Endothelial cell (in vitro differentiated cells): ENCODE results near the gene PIGW. TPM values are rescaled to one million over a fixed set of nuclear protein-coding genes. Genes with fewer than 3 reads are reported as not detected.

Experiments used
- DNase-seq: peaks from one replicate; pipeline ENCODE4 v3.0.0; 2021; ENCODE audit warnings: low spot score
- H3K27ac Mint-ChIP-seq: one replicate; pipeline ENCODE4 v1.8.0; 2021; ENCODE audit warnings: mixed read lengths, inconsistent platforms; ENCODE audit not compliant: unreplicated experiment
- H3K27me3 Mint-ChIP-seq: one replicate; pipeline ENCODE4 v1.8.0; 2021; ENCODE audit warnings: mild to moderate bottlenecking, moderate library complexity, mixed read lengths, inconsistent platforms; ENCODE audit not compliant: unreplicated experiment
- H3K36me3 Mint-ChIP-seq: one replicate; pipeline ENCODE4 v1.8.0; 2021; ENCODE audit warnings: mild to moderate bottlenecking, low read depth, mixed read lengths, inconsistent platforms; ENCODE audit not compliant: unreplicated experiment
- H3K4me1 Mint-ChIP-seq: one replicate; pipeline ENCODE4 v1.8.0; 2021; ENCODE audit warnings: mild to moderate bottlenecking, mixed read lengths, inconsistent platforms; ENCODE audit not compliant: unreplicated experiment
- H3K4me3 Mint-ChIP-seq: one replicate; pipeline ENCODE4 v1.8.0; 2021; ENCODE audit warnings: mild to moderate bottlenecking, mixed read lengths, inconsistent platforms; ENCODE audit not compliant: unreplicated experiment
- H3K9me3 Mint-ChIP-seq: one replicate; pipeline ENCODE4 v1.8.0; 2021; ENCODE audit warnings: mixed read lengths, inconsistent platforms; ENCODE audit not compliant: unreplicated experiment
- long read RNA-seq: library from polyadenylated mRNA; unstranded; transcript quantifications from one replicate; pipeline ENCODE4 v2.0.0, GENCODE V29; 2020; ENCODE audit not compliant: unreplicated experiment
- total RNA-seq: library from RNA; stranded (reverse); fragmentation: NEBNext Ultra II Directional; extraction: Animal tissue kit (Norgen Biotek cat#: 25700); gene quantifications from one replicate; pipeline ENCODE4 v1.2.1, GENCODE V29; 2021; ENCODE audit not compliant: unreplicated experiment
- TF ChIP-seq, protein P1 (sequence below): fragments of 200-600 bp; sonication (generic); IDR thresholded peaks from one replicate; pipeline ENCODE4 v1.5.0; 2021; ENCODE audit warnings: antibody characterized with exemption; ENCODE audit not compliant: unreplicated experiment

PIGW gene, protein sequence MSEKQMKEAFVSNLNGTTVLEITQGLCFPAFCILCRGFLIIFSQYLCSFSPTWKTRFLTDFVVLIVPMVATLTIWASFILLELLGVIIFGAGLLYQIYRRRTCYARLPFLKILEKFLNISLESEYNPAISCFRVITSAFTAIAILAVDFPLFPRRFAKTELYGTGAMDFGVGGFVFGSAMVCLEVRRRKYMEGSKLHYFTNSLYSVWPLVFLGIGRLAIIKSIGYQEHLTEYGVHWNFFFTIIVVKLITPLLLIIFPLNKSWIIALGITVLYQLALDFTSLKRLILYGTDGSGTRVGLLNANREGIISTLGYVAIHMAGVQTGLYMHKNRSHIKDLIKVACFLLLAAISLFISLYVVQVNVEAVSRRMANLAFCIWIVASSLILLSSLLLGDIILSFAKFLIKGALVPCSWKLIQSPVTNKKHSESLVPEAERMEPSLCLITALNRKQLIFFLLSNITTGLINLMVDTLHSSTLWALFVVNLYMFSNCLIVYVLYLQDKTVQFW
- total RNA-seq = 5.4 TPM
- long read RNA-seq, partial matches to known transcripts = 0 of 3 reads
- long read RNA-seq, other reads (novel, unspliced or antisense) = 0 of 3 reads

DNA sequence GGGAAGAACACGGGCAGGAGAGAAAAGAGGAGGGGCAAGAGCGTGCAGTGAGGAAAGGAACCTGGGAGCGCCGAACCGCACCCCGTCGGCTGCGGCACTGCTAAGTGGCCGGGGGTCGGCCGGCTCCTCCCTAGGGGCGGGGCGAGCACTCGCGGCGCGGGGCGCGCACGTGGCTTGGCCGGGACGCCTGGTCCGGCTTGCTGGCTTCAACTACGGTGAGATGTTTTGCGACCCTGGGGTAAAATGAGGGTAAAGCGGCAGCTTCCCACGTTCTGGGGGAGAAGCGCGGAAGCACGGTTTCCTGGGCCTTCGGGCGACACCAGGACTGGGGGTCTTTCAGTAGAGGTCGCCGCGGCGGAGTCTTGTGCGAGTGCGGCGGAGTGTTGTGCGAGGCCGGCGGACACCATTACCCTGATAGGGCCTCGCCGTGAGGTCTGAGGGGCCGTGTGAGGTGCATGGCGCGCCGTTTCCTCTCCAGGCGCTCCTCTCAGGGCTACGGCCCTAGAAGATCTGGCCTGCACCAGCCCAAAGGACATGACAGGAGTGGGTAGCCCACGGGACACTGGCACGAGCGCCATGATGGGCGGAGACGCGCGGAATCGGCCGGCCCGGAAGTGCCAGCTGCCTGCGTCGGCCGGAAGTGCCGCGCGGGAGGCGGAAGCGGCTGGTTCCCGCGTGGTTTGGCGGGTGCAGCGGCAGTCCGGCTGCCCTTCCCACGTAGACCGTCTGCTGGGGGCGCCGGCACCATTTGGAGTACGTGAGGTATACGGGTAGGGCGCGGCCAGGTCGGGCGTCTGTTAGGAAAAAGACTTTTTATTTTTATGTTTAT, at the start of gene PIGW, which contains the start of gene MYO19:
TSS of gene PIGW (plus strand) at position 148 of the 829 bp plus-strand sequence. CDS start 2,115 bp downstream, outside the sequence.
TSS of gene MYO19 (minus strand) at position 29 of the 829 bp plus-strand sequence. CDS start 2,330 bp downstream, outside the sequence.
- peaks cover 3% of the 10 kb centered on the region for H3K27me3 Mint-ChIP-seq
- peak within 1 kb of the TSS; percentile 93 for H3K27ac Mint-ChIP-seq
- TF ChIP-seq, protein P1, sequence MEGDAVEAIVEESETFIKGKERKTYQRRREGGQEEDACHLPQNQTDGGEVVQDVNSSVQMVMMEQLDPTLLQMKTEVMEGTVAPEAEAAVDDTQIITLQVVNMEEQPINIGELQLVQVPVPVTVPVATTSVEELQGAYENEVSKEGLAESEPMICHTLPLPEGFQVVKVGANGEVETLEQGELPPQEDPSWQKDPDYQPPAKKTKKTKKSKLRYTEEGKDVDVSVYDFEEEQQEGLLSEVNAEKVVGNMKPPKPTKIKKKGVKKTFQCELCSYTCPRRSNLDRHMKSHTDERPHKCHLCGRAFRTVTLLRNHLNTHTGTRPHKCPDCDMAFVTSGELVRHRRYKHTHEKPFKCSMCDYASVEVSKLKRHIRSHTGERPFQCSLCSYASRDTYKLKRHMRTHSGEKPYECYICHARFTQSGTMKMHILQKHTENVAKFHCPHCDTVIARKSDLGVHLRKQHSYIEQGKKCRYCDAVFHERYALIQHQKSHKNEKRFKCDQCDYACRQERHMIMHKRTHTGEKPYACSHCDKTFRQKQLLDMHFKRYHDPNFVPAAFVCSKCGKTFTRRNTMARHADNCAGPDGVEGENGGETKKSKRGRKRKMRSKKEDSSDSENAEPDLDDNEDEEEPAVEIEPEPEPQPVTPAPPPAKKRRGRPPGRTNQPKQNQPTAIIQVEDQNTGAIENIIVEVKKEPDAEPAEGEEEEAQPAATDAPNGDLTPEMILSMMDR = no peak
- no peaks in the 10 kb centered on the region for H3K9me3 Mint-ChIP-seq
- H3K4me1 Mint-ChIP-seq = peaks cover 13% of the 10 kb centered on the region
- H3K36me3 Mint-ChIP-seq = peaks cover 5% of the 10 kb centered on the region
- H3K4me3 Mint-ChIP-seq = peak within 1 kb of the TSS; percentile 94
- DNase-seq = peak; percentile 89

DNA sequence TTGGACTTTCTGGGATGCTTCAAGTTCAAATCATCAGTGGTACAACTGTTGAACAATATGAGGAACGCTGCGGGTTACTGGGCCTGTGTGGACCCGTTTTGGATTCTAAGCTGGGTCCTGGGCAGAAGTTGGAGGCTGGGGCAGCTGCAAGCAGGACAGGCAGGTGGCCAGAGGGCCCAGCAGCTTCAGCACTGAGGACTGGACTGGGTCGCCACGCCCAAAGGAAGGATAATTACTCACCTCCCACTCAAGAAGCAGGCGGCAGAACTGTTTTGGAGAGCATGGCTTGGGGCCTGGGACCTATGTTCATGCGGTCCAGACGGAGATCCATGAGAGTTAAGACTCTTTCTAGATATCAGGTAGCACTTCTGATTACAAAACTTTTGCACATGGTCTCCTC, 49.8 kb upstream of the PIGW start:
- Mint-ChIP-seq H3K36me3 (peaks cover 12% of the 10 kb centered on the region), H3K4me3 (no peak overlapping the region), H3K9me3 (no peaks in the 10 kb centered on the region), H3K27me3 (peaks cover 9% of the 10 kb centered on the region), H3K27ac (no peak overlapping the region), H3K4me1 (peaks cover 25% of the 10 kb centered on the region)
- TF ChIP-seq, protein P1 = no peak
- DNase-seq = no peak

DNA sequence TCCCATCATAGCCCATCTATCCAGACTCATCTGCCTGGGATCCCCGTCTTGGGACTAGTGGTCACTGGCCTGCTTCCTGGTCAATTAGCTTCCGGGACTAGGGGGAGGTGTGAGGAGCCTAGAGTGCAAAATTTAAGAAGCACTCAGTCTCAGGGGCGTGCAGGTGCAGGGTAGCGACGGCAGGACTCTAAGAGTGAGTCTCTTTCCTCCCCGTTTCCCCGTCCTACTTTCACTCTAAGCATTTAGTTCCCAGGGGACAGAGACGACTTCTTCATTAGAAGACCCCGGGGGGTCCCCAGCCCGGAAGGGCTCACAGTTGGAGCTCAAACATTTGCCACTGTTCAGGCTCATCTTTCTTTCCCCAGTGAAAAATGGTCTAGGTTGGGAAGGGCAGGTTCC, 49.0 kb upstream of the PIGW start:
- Mint-ChIP-seq H3K9me3 (no peaks in the 10 kb centered on the region), H3K4me1 (peaks cover 25% of the 10 kb centered on the region), H3K36me3 (peaks cover 12% of the 10 kb centered on the region), H3K27me3 (peaks cover 9% of the 10 kb centered on the region), H3K4me3 (peak overlapping the region; percentile 100), H3K27ac (peak overlapping the region; percentile 96)
- TF ChIP-seq, protein P1 = no peak
- DNase-seq = no peak

DNA sequence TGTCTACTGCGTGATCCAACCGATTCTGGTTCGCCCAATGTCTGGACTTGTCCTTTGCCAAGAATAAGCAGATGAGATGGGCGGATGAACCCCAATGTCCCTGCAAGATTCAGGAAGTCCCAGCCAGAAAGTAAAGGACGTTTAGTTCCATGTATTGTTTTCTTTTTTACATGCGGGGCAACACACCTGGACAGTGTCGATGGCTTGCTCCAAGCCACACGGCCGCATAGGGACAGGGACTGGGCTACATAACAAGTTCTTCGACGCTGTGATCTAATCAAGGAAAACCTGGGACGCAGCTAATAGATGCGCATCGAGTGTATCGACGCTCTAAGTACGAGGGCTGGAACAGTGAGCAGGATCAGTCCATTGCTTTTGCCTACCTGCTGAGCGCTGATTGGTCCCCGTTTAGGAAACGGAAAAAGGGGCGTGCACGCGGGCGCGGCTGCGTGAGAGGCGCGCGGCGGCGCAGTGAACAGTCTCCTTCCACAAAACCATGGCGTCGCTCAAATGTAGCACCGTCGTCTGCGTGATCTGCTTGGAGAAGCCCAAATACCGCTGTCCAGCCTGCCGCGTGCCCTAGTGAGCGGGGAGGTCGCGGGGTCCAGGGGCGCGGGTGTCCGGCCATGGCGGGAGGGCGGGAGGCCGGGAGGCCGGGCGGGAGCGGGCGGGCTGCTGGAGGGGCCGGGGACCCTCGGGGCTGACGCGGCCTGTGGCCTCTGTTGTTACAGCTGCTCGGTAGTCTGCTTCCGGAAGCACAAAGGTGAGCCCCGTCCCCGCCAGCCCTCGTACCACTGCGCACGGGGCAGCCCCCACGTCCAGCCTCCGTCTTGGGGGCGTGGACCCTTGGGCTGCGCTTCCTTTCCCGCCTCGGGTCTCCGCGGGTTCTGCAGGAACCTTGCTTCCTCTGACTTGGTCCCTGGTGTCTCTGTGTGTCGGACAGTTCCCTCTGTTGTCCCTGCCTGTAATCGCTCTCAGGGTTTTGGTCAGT, 48.3 kb upstream of the PIGW start, which contains the start of gene ZNHIT3:
TSS of gene ZNHIT3 (plus strand) at position 478 of the 991 bp plus-strand sequence. CDS start at position 497, 19 bp downstream.
- TF ChIP-seq, protein P1 = no peak
- Mint-ChIP-seq H3K36me3 (peaks cover 12% of the 10 kb centered on the region), H3K9me3 (no peaks in the 10 kb centered on the region), H3K27me3 (peaks cover 9% of the 10 kb centered on the region), H3K4me1 (peaks cover 25% of the 10 kb centered on the region), H3K4me3 (peak within 1 kb of the TSS; percentile 100), H3K27ac (peak within 1 kb of the TSS; percentile 96)
- peak; percentile 82 for DNase-seq
